ENCODE data around the gene VARS1.

Gene VARS1

DNA sequence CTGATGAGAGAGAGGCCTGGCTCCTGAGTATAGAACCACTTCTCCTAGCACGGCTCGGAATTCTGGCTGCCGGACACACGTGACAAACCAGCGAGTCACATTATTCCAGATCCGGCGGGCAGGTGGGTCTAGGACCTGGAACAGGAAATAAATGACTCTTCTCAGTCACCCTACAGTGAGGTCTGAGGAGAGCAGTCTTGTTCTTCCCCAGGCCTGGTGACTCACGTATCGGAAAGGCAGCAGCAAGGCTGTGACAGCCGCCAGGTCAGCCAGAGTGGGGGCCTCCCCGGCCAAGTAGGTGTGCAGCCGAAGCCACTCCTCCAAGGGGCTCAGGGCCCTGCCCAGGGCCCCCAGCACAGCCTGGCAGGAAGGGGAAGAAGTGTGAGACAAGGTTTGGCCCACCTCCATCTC is 2.8 kb downstream of the VARS1 start:
- DNase-seq, result no peak

DNA sequence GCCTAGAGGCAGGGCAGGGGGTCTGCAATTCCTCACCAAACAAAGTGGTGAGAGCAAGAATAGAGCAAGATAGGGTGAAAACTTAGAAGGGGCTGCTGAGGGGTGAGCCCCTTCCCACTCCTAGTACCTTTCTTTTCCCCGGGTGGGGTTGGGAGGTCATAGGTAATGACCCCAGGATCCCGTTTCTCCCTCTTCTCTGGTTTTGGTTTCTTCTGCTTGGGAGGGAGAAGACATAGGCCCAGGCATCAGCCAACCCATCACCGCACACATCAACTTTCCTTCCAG is 3.5 kb downstream of the VARS1 start:
- DNase-seq, result no peak

DNA sequence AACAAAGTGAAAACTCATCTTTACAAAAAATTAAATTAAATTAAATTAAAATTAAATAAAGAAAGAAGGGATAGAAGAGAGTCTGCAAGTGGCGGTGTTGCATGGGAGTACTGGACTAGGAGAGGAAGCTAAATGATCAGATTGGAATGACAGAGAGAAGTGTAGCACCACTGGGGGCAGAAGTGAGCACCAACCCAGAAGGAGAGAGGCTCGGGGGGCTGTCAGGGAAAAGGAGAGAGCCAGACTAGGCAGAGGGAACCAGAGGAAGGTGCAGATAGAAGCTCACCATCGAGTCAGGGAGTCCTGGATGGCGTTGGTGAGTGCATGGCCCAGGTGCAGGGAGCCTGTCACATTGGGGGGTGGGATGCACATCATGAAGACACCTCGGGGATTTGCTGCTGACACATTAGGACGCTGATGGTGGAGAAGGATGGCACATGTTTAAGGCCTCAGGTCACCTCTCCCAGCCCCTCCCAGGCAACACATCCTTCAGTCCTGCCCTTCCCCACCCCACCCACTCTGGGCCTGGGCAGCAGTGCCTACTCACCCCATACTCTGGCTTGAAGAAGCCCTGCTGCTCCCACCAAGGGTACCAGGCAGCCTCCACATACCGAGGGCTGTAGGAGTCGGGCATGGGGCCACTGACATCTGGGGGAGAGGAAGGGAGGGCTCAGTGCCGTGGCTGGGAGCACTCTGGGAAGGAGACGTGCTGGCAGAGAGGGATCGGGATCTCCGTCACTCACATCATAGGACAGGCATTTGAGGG is 4.0 kb downstream of the VARS1 start:
- DNase-seq, result peak in 2 of 3 experiments; percentile 29 to 45

DNA sequence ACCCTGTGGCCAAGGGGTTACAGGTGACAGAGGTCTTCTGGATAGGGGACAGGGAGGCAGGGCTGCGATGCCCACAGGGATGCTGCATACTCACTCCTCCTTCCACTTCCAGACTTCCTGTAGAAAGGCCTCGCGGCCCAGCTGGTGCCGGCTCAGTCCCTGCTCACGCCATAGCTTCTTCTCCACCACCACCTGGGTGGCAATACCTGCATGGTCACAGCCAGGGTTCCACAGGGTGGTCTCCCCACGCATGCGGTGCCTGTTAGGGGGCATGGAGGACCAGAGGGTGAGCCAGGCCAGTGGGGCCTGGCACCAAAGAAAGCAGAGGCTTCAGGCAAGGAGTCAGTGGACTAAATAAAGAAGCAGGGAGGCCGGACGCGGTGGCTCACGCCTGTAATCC is 10.1 kb downstream of the VARS1 start:
- DNase-seq, result no peak

DNA sequence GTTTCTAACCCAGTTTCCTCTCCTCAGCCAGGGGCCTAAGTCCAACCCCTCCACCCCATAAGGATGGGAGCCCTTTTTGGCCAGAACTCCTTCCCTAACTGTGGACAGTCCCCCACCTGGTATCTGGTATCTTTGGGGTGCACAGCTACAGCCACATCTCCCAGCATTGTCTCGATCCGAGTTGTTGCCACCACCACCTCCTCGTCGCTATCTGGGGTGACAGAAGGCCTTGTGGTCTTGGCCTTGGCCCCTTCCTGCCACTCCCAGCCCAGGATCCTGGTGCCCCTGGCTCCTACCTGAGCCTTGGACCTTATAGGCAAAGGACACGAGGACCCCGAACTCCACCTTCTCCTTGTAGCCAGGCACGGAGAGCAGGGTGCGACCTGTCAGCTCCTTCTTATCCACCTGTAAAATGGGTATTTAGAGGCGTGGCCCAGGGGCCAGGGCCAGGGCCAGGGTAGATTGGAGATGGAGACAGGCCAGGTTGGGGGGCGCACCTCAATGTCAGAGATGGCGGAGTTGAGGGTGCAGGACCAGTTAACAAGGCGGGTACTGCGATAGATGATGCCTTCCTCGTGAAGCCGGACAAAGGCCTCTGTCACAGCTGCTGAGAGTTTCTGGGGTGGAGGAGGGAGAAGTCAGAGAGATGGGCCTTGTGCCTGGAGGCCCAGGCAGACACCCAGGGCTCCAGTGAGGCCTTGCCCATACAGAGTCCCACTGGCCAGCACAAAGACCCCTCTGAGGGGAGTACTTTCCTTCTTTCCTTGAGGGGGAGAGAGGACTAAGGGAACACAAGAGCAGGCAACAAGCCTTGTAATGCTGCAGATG is 11.2 kb downstream of the VARS1 start:
- DNase-seq, result no peak

DNA sequence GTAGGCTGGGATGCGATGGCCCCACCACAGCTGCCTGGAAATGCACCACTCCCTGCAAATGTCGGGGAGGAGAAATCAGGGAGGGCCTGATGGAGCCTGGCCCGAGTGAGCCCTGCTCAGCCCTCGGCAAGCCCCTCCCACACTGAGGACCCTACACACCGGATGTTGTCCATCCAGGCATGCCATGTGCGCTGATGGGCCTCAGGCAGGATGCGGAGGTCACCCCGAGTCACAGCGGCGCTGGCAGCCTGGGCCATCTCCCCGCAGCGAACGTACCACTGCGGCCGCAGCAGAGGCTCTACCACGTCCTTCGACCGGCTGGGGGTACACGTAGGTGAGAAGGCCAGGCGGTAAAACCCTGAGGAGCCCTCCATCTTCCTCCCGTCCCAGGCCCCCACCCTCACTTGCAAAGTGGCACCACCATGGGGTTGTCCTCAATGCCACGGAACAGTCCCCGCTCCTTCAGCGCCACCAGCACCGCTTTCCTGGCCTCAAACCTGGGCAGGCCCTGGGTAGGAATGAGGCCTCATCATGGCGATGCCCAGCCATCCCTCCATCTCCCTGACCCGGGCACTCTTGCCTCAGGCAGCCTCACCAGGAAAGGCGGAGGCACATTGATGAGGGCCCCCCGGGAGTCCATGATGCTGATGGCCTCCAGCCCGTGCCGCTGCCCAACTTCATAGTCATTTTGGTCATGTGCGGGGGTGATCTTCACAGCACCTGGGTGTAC is 13.3 kb downstream of the VARS1 start:
- no peak for DNase-seq

DNA sequence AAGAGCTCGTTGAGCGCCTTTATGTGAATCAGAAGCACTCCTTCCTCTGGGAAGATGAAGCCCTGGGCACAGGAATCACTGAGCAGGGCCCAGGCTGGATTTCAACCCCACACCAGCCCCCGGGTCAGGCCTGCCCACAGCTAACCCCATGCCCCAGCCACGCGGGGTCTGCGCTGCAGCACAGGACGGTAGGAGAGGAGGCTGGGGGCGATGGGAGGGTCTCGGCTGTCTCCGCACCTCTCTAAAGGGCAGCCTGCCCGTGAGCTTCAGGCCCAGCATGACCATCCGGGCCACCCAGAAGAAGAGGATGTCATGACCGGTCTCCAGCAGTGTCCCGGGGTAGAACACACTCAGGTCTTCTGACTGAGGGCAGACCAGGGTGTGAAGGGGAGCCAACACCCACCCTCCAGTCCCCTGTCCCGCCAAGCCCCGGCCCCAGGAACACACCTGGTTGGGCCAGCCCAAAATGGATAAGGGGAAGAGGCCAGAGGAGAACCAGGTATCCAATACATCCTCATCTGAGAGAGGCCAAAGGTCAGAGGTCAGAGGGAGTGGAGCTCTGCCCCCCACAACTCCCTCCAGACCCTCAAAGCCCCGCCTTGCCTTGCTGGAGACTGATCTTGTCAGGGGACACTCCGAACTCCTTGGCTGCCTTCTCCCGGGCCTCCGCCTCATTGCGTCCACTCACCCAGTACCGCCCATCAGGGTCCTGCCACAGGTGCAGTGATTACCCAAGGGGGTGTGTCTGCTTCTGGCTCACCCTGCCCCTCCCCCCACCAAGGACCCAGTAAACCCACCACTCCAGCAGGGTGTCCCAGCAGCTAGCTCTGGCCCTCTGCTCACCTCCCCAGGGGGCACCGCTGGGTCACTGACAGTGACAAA is 14.1 kb downstream of the VARS1 start:
- no peak for DNase-seq

DNA sequence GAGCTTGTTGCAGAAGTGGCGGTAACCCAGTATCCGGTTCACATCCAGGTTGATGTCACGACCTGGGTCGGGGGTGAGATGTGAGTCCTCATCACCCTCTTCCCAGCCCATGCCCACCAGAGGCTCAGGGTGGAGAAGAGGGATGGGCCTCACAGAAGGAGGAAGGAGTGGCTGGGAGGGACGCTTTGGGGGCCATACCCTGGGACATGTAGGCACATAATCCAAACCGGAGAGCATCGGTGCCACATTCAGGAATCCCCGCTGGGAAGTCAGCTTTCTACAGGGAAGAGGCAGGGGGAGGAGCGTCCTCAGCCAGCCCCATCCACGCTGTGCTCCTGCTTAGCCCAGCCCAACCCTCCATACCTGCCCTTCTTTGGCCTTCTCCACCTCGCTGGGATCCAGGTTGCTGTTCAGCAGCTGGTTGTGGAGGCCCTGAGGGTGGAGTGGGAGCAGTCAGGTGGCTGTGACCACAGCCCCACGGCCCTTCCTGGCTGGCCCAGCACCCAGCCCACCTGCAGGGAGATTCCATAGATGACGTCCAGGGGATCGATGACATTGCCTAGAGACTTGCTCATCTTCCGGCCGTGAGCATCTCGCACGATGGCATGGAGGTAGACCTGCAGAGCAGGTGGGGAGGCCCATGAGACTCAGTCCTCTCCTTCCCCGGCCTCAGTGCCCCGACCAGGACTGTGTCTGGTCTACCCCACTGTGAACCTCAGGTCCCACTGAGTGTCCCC is 14.9 kb downstream of the VARS1 start:
- no peak for DNase-seq

DNA sequence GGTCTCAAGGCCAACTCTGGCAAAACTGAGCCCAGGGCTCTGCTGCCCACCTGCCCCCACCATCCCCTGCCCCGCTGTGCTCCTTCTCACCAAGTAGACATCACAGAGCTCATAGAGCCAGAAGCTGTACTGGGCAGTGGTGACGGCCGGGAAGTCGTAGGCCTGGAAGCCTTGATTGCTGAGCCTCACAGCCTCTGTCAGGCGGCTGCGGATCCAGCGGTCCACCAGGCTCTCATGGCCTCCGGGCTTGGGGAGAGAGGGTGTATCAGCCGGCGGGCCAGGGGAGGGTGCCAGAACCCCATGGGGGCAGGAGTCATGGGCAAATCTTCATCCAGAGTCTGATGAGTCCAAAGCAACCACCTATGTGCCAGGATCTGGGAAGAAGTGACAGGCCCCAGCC is 15.6 kb downstream of the VARS1 start:
- no peak for DNase-seq

DNA sequence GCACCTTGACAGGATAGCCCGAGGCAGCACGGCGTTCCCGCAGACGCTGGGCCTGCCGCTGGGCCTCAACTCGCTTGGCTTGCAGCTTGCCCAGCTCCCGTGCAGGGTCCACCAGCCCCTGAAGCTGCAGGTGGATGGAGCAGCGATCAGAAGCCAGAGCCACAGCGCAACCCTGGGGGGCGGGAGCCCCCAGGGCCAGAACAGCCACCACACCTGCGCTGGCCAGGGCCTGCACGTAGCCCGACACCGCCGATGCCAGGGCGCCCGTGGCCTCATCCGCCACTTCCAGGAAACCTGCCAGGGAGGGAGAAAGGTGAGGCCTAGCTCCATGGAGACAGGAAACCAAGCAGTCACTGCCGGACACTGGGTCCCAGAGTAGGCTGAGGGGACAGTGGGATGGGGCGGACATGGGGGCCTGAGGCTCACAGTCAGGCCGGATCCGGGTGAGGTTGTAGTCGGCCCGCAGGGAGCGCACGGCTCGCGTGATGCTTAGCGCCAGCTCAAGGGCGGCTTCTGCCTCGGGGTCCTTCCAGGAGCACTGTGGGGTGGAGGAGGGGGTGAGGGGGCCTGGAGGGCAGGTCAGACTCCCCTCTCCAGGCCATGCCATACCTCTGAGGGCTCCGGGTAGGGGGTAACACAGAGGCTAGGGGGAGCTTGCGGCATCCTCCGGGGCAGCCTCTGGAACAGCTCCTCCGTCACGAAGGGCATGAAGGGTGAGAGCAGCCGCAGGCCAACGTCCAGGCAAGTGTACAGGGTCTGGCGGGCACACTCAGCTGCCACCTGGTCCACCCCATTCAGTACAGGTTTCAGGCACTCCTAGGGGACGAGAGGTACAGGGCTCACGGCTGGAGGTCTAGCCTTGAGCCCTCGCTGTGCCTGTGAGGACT is 16.3 kb downstream of the VARS1 start:
- no peak for DNase-seq

DNA sequence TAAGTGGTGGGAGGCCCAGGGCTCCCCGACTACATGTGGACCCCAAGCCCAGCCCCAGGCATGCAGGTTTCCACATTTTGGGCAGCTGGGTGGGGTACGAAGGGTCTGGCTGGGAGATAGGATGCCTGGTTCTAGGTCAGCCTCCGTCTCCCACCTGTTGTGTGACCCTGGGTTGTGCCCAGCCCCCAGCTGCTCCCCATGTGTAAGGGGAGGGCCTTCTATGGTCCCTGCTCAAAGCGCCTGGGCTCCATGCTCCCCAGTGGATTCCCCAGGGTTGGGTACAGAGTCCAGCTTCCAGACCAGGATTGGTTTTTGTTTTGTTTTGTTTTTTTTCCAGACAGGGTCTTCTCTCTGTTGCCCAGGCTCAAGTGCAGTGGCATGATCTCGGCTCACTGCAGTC is 17.4 kb downstream of the VARS1 start:
- no peak for DNase-seq

DNA sequence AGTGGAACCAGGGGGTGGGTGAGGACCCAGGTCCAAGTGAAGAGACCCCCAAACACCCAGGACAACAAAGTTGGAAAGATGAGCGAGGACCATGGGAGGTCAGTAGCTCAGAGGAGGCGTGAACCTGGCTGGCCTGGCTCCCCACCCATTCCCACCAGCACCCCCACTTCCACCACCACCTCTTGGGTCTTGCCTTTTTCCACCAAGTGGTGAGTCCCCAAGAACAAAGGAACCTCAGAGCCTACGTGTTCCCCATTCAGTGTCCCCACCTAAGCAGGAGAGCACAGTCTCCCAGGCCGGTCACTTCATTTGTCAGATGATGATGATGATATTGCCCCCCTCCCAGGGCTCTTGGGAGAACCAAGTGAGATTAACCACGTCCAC is 17.9 kb downstream of the VARS1 start:
- no peak for DNase-seq

DNA sequence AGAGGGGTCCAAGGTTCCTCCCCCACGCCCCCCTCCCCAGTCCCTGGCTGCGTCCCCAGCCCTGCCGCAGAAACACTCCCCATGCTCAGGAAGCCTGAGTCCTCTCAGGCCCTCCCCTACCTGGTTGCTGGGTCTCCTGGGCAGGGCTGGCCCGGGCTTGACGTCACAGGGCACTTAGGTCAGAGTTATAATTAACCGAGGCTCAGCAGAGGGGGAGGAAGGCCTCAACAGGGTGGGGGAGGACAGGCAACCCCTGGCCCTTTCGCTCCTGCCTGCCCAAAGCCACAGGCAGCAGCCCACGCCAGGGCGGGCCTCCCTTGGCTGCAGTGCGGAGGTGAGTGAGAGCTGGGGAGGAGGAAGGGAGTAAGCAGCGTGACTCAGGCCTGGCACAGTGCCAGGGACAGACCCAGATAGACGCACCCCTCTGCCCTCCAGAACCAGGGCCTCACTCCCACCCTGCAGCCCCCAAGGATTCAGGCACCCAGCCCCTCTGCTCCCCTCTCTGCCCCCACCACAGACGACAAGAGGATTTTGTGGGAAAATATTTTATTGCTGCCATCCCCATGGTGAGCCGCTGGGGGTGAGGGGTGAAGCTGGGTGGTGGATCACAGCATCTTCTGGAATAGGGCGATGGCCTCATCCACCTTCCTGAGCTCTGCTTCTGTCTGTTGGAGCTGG is 18.4 kb downstream of the VARS1 start, which contains the start of gene VWA7:
VWA7 (minus strand) TSS at position 340 of the 678 bp plus-strand sequence. CDS start 549 bp downstream, outside the sequence.
- DNase-seq, result peak; percentile 33 to 89 (median 80)

DNA sequence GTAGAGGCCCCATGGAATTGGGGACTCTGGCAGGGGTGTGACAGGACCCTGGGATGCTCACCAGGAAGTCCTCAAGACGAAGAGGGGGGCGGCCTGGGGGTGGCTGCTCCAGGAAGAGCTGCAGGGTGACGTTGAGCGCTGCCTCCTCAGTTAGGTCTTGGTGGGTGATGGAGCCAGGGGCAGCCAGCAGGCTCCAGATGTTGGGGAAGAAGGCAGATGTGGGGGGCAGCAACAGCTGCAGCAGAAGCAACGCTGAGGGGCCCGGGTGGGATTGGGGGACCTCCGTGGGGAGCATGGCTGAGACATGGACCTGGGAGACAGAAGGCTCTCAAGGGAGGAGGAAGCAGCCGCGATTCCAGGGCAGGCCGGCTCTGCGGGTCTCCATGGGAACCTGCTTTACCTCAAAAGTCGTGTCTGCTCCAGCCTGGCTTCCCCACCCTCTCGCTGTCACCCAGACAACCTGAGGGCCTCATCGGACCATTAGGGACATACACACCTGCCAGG is 19.0 kb downstream of the VARS1 start:
- DNase-seq, result peak in 1 of 3 experiments; percentile 33

DNA sequence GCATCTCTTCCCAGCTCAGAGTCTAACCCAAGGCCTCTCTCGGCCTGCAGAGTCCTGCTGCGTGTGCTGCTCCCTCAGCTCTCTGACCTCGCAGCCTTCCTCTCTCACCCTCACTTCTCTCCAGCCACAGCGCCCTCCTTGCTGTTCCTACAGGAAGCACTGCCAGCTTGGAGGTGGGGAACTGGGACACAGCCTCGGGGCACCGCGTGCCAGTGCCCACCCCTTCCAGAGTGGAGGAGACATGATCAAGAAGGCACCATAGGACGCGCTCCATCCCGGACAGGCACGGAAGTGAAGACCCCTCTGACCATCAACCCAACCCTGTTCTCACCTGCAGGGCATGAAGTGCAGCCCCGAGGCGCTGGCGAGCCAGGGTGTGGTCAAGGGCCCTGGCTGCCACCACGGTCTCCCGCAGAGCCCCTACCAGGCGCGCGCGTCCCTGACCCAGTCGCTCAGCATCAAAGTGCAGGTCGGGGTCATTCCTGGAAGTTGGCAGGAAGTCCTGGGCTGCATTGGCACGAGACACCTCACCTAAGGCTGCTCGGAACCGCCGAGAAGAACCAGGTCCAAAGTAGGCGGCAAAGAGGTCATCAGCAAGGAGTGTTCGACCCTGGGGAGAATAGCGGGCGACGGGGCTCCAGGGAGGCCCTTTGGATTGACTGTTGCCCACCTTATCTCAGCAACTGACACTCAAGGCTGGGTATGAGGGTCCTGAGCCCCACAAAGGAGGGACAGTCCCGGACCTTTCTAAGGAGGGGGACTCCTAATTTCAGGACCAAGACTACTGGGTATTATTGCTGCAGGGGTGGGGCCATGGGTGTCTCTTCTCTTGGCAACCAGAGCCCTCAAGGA is 19.7 kb downstream of the VARS1 start:
- no peak for DNase-seq

DNA sequence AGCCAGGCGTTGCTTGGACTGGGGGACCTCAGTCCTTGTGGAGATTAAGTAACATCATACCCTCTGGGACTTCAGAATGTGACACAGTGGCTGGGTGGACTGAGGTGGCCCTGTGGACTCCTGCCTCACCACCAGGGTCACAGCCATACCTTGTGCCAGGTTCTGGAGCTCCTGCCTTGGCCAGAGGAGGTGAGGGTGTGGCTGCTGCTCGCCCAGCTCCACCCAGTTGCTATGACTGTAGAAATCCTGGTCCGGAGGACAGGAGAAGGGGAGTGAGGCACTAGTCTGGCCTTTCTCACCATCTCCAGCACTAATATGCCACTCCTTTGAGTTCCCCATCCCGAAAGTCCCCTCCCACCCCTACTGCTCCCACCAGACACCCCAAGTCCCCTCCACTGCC is 20.4 kb downstream of the VARS1 start:
- no peak for DNase-seq

DNA sequence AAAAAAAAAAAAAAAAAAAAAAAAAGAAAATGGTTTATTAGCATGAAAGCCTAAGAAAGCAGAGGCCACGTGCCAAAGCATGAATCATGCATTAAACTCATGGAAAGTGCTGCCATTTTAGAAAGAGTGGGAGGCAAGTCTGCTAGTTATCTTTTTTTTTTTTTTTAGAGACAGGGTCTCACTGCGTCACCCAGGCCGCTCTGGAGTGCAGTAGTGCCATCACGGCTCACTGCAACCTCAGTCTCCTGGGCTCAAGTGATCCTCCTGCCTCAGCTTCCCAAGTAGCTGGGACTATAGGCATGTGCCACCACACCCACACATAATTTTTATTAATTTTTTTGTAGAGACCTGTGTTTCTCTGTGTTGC is 23.6 kb downstream of the VARS1 start:
- DNase-seq, result no peak

DNA sequence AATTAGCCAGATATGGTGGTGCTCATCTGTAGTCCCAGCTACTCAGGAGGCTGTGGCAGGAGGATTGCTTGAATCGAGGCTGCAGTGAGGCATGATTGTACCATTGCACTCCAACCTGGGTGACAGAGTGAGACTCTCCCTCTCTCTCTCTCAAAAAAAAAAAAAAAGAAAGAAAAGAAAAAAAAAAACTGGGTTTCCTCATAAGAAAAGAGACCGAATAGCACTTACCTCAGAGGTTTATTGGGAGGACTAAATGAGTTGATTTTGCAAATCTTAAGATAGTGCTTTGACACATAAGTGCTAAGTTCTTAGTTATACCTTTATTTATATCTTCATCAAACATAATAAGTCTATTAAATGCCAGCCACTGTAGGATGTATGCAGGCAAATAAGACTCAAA is 24.7 kb downstream of the VARS1 start:
- no peak for DNase-seq

Measured in NCI-H1417 (cell line).